Adrenal gland (tissue), 12 donors: ENCODE results near the gene RAPGEF2. TPM values are rescaled to one million over a fixed set of nuclear protein-coding genes. Genes with fewer than 3 reads are reported as not detected.

Source experiments
- DNase-seq, 7 donors: peaks; one replicate each; pipeline ENCODE4 v3.0.0-alpha.2; 2019 to 2020
- H3K27ac ChIP-seq, 5 donors: fragments of 200-600 bp; sonication (generic) in 4 of 5; 1 replicate in 3 of 5; 2 replicates in 2 of 5; pipeline versions ENCODE4 v1.5.1 to v1.8.0; 2016 to 2020; ENCODE audit warnings: mild to moderate bottlenecking in 1 of 5
- H3K27me3 ChIP-seq: fragments of 200-600 bp; 2 replicates; pipeline ENCODE4 v1.8.0; 2021
- H3K36me3 ChIP-seq, 2 donors: fragments of 200-600 bp; replicated peaks in 1 of 2; 1 replicate in 1 of 2; 2 replicates in 1 of 2; pipeline versions ENCODE4 v1.5.1 to v1.8.0; 2018 to 2022
- H3K4me1 ChIP-seq, 2 donors: fragments of 200-600 bp; replicated peaks in 1 of 2; 1 replicate in 1 of 2; 2 replicates in 1 of 2; pipeline versions ENCODE4 v1.5.1 to v1.8.0; 2018 to 2021
- H3K4me3 ChIP-seq, 4 donors: fragments of 200-600 bp; sonication (generic) in 3 of 4; one replicate each; pipeline ENCODE4 v1.5.1; 2016 to 2018
- H3K9me3 ChIP-seq, 3 donors: fragments of 200-600 bp; sonication (generic) in 1 of 3; replicated peaks in 1 of 3; 1 replicate in 2 of 3; 2 replicates in 1 of 3; pipeline versions ENCODE4 v1.5.1 to v1.8.0; 2016 to 2021
- POLR2A ChIP-seq, 2 donors: fragments of 450-650 bp; IDR thresholded peaks; one replicate each; pipeline ENCODE4 v1.6.1; 2017; ENCODE audit warnings: antibody characterized with exemption in 2 of 2, mild to moderate bottlenecking in 2 of 2, moderate library complexity in 1 of 2
- WGBS, 4 donors: extraction: QIAGEN DNeasy Blood & Tissue Kit in 2 of 4; methylation state at CpG; one replicate each; pipeline versions ENCODE4 v1.1.5 to v1.1.7; 2013 to 2017; 5-methylcytosine and 5-hydroxymethylcytosine counted together
- intact Hi-C, 2 donors: fragments of 100-400 bp; cut with DNase I; formaldehyde crosslinking; loops; one replicate each; pipeline versions ENCODE4 v1.14.1 to v1.15.0; 2022 to 2023
- polyA plus RNA-seq, 3 donors: library from polyadenylated mRNA; stranded (reverse); fragments of 200-250 nt in 2 of 3; fragments of 350-450 nt in 1 of 3; fragmentation: Illumina TruSeq in 1 of 3; extraction: RNeasy Lipid Tissue Mini Kit (QIAGEN cat#74804) in 1 of 3; gene quantifications; one replicate each; pipeline ENCODE4 v1.2.3, GENCODE V29; 2013 to 2014
- total RNA-seq, 9 donors: library from RNA; depleted of rRNA in 4 of 9; stranded (reverse); fragments of >200 nt in 4 of 9; fragments of 120-200 nt in 1 of 9; fragmentation: NEBNext Ultra II Directional in 1 of 9; extraction: Animal tissue kit (Norgen Biotek cat#: 25700) in 1 of 9; gene quantifications; one replicate each; pipeline versions ENCODE4 v1.1.0 to v1.2.4, GENCODE V29; 2013 to 2023
- TF ChIP-seq, protein P1 (sequence below), 6 experiments: fragments of 450-650 bp in 4 of 6; fragments of 200-600 bp in 2 of 6; sonication (generic) in 1 of 6; IDR thresholded peaks; 1 replicate in 5 of 6; 2 replicates in 1 of 6; pipeline versions ENCODE4 v1.5.1 to v1.8.0; 2016 to 2021; ENCODE audit warnings: antibody characterized with exemption in 6 of 6, mild to moderate bottlenecking in 2 of 6, moderate library complexity in 1 of 6
- donor health status: healthy with polysubstance abuse.
- donor health status: Bipolar disorder and iron deficiency.
- donor health status: DM: yes; HTN: yes; CAD: no.
- donor health status: DM: no; HTN: no; CAD: no.
- donor health status: DM: no; HTN: no; CAD: no.
- donor health status: DM: yes; HTN: yes; CAD: no.

Gene RAPGEF2
- total and polyA plus RNA-seq, 12 donors = 5.2 to 53.9 (median 25.3) TPM

DNA sequence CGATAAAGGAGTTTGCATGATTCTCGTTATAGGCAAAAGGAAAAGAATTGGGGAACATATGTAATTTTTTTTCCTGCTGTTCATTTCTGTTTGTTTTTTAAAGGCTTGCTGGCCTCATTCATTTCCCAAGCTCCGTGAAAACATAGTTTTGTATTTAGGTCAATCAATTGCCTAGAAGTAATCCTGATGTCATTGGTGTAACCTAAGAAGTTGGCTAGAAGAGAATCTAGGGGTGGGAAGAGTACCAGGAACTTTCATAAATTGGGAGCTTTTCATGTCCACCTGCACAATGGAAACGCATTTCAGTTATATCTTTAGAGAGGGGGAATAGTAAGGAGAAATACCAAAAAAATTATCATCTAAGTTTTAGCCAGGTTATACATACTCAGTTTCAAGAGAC lies 3.8 kb downstream of the RAPGEF2 start:
- no peaks in the 10 kb centered on the region for H3K36me3 ChIP-seq
- H3K9me3 ChIP-seq = no peaks in the 10 kb centered on the region
- DNase-seq = no peak
- 72 to 79% (median 73%) methylated on average over 4 of the region's 4 CpGs for WGBS, 4 donors
- H3K27ac ChIP-seq = no peak overlapping the region
- peaks cover 9 to 34% of the 10 kb centered on the region in 2 donors for H3K4me1 ChIP-seq
- H3K27me3 ChIP-seq = no peaks in the 10 kb centered on the region
- H3K4me3 ChIP-seq = no peak overlapping the region
- intact Hi-C loops = loop anchor here (10.0 kb wide), 1 partner anchor 68 kb away; no protein-coding TSS in a partner anchor
- TF ChIP-seq POLR2A (IDR thresholded peaks at IDR 0.05) = no peak
- TF ChIP-seq, protein P1, sequence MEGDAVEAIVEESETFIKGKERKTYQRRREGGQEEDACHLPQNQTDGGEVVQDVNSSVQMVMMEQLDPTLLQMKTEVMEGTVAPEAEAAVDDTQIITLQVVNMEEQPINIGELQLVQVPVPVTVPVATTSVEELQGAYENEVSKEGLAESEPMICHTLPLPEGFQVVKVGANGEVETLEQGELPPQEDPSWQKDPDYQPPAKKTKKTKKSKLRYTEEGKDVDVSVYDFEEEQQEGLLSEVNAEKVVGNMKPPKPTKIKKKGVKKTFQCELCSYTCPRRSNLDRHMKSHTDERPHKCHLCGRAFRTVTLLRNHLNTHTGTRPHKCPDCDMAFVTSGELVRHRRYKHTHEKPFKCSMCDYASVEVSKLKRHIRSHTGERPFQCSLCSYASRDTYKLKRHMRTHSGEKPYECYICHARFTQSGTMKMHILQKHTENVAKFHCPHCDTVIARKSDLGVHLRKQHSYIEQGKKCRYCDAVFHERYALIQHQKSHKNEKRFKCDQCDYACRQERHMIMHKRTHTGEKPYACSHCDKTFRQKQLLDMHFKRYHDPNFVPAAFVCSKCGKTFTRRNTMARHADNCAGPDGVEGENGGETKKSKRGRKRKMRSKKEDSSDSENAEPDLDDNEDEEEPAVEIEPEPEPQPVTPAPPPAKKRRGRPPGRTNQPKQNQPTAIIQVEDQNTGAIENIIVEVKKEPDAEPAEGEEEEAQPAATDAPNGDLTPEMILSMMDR (IDR thresholded peaks at IDR 0.05) = no peak

DNA sequence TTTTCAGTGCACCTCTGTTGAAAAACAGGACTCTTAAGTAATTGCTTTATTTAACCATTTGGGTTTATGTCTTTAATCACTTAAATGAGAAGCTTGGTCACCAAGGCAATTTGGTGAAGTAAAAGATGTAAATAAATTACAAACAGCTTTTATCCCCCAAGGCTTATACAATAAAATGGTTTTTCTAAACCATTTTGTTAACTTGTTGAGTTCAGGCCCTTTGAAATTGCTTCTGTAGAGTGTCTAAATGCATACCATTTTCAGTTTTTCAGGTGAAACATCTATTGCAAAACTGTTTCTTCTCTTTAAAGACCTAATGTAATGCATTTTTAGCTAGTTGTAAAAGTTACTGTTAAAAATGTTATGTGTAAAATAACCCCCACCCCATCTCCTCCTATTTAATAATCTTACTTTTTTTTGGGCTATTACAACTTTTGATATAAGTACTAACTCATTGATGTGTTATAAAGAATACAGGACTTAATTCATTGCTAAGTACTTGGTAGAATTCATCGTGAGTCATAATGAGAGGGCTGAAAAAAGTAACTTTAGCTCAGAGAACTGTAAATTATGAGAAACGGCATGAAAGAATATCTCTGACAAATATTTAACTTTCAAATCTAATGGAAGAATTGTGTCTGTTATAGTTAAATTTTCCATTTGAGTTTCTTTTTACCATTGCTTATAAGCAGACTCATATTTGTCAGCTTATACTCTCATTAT lies 4.5 kb downstream of the RAPGEF2 start:
- Histone ChIP-seq H3K4me3 (no peak overlapping the region), H3K27ac (no peak overlapping the region), H3K4me1 (peaks cover 9 to 31% of the 10 kb centered on the region in 2 donors), H3K9me3 (no peaks in the 10 kb centered on the region), H3K27me3 (no peaks in the 10 kb centered on the region), H3K36me3 (no peaks in the 10 kb centered on the region)
- no peak for DNase-seq
- TF ChIP-seq, protein P1 (IDR thresholded peaks at IDR 0.05) = no peak
- TF ChIP-seq POLR2A (IDR thresholded peaks at IDR 0.05) = no peak
- WGBS, 4 donors = 14 to 42% (median 25%) methylated on average over 2 of the region's 2 CpGs
- intact Hi-C loops = loop anchor here (10.0 kb wide), 1 partner anchor 67 kb away; no protein-coding TSS in a partner anchor

DNA sequence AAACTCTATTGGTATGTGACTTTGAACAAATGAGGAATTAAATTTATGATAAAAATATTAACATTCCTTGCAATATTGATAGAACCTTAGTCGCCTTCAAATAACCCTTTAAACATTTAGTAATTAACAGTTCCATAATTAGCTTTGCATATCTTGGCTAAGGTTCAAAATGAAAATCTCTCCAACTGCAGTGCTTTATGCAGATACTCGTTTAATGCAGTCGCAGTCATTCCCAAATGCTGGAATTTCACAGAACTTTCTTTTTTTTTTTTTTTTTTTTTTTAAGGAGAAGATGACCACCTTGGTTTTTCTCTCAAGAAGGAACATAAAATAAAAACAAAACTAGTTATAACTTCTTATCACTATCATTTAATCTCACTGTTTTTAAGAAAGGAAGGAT lies 5.2 kb downstream of the RAPGEF2 start:
- no peaks in the 10 kb centered on the region for H3K9me3 ChIP-seq
- intact Hi-C loops = loop anchor here (10.0 kb wide), 1 partner anchor 67 kb away; no protein-coding TSS in a partner anchor
- no peaks in the 10 kb centered on the region for H3K36me3 ChIP-seq
- WGBS, 4 donors = 80 to 86% (median 85%) methylated on average over 3 of the region's 3 CpGs
- H3K27me3 ChIP-seq = no peaks in the 10 kb centered on the region
- no peak for TF ChIP-seq POLR2A (IDR thresholded peaks at IDR 0.05)
- TF ChIP-seq, protein P1 (IDR thresholded peaks at IDR 0.05) = no peak
- peaks cover 9 to 28% of the 10 kb centered on the region in 2 donors for H3K4me1 ChIP-seq
- no peak overlapping the region for H3K4me3 ChIP-seq
- H3K27ac ChIP-seq = no peak overlapping the region
- DNase-seq = no peak

DNA sequence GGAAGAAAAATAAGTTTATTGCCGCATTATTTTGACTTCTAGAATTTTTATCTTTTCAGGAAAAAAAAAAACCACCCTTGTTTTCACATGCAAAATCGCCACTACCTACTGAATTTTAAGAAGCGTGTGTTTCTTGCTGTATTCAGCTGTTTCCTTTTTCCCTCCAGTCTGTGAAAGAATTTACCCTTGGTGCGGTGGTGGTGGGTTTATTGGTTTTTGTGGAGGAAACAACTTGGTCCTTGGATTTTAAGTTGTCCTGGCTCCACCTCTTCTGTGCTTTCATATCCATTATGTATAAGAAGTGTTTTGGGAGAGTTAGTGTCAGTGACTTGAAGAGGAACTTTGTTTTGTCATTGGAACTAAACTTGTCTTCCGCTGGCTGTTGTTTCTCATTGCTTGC lies 8.1 kb downstream of the RAPGEF2 start:
- Histone ChIP-seq H3K36me3 (no peaks in the 10 kb centered on the region), H3K4me3 (no peak overlapping the region), H3K27ac (no peak overlapping the region), H3K27me3 (no peaks in the 10 kb centered on the region), H3K4me1 (peaks cover 0 to 15% of the 10 kb centered on the region in 2 donors), H3K9me3 (no peaks in the 10 kb centered on the region)
- 83 to 85% (median 85%) methylated on average over 5 of the region's 5 CpGs for WGBS, 4 donors
- no peak for DNase-seq
- no peak for TF ChIP-seq POLR2A (IDR thresholded peaks at IDR 0.05)
- TF ChIP-seq, protein P1 (IDR thresholded peaks at IDR 0.05) = no peak
- intact Hi-C loops = no loop called here
